Ramos (cell line): ENCODE results near the gene ZBTB33.

Experiments used
- in situ Hi-C: fragments of 300-500 bp; cut with MboI; formaldehyde crosslinking; loops from one replicate; pipeline ENCODE4 v1.14.3; 2022; ENCODE audit warnings: low sequenced_read_pairs; ENCODE audit not compliant: unreplicated experiment

ZBTB33 gene

GRCh38 chrX:120250522-120251271 is at the start of gene ZBTB33:
Gene ZBTB33, plus strand, starts transcription at chrX:120250812. Its CDS starts 2,604 bp downstream, at chrX:120253416.
- in situ Hi-C loops, result no loop called here

- in situ Hi-C loops, result no loop called here
Measured at GRCh38 chrX:120200851-120201250, 49.8 kb upstream of the ZBTB33 start.

- in situ Hi-C loops, result no loop called here
Measured at GRCh38 chrX:120205816-120206753, 44.5 kb upstream of the ZBTB33 start.

- in situ Hi-C loops, result no loop called here
Measured at GRCh38 chrX:120207009-120207605, 43.5 kb upstream of the ZBTB33 start.

GRCh38 chrX:120213438-120214265 is 37.0 kb upstream of the ZBTB33 start:
- in situ Hi-C loops, result no loop called here

- in situ Hi-C loops, result no loop called here
Measured at GRCh38 chrX:120223374-120223773, 27.2 kb upstream of the ZBTB33 start.

- in situ Hi-C loops, result no loop called here
Measured at GRCh38 chrX:120224388-120224787, 26.2 kb upstream of the ZBTB33 start.

- in situ Hi-C loops, result loop anchor here (25.0 kb wide), 1 partner anchor 116 kb away; the partner anchor contains the start of gene RHOXF1
Measured at GRCh38 chrX:120228187-120228908, 22.3 kb upstream of the ZBTB33 start.

GRCh38 chrX:120235284-120235683 is 15.3 kb upstream of the ZBTB33 start:
- in situ Hi-C loops, result loop anchor here (25.0 kb wide), 1 partner anchor 123 kb away; the partner anchor contains the start of gene RHOXF1

- in situ Hi-C loops, result loop anchor here (25.0 kb wide), 1 partner anchor 125 kb away; the partner anchor contains the start of gene RHOXF1
Measured at GRCh38 chrX:120236687-120237479, 13.7 kb upstream of the ZBTB33 start.

- in situ Hi-C loops, result loop anchor here (25.0 kb wide), 1 partner anchor 127 kb away; the partner anchor contains the start of gene RHOXF1
Measured at GRCh38 chrX:120238933-120239332, 11.7 kb upstream of the ZBTB33 start.

GRCh38 chrX:120242813-120243212 is 7.8 kb upstream of the ZBTB33 start:
- in situ Hi-C loops, result loop anchor here (25.0 kb wide), 1 partner anchor 131 kb away; the partner anchor contains the start of gene RHOXF1

- in situ Hi-C loops, result loop anchor here (25.0 kb wide), 1 partner anchor 132 kb away; the partner anchor contains the start of gene RHOXF1
Measured at GRCh38 chrX:120244395-120244734, 6.2 kb upstream of the ZBTB33 start.

GRCh38 chrX:120244735-120245498 is 5.7 kb upstream of the ZBTB33 start:
- in situ Hi-C loops, result loop anchor here (25.0 kb wide), 1 partner anchor 133 kb away; the partner anchor contains the start of gene RHOXF1

GRCh38 chrX:120251471-120252011 is 929 bp downstream of the ZBTB33 start:
- in situ Hi-C loops, result no loop called here

- in situ Hi-C loops, result no loop called here
Measured at GRCh38 chrX:120253784-120254183, 3.2 kb downstream of the ZBTB33 start.

- in situ Hi-C loops, result no loop called here
Measured at GRCh38 chrX:120260369-120260768, 9.8 kb downstream of the ZBTB33 start.
